Pancreas (tissue), 10 donors: ENCODE measurements around the gene RAI1. TPM values are rescaled to one million over a fixed set of nuclear protein-coding genes. Genes with fewer than 3 reads are reported as not detected.
A peak's percentile ranks its signal among the peaks of the same experiment; 100 is the strongest.

ENCODE experiments used
- ATAC-seq, 4 donors: fragments of 200-7000 bp; cut with Tn5 transposase; one replicate each; pipeline versions ENCODE4 v1.8.0 to v1.9.1; 2020; ENCODE audit warnings: mild to moderate bottlenecking in 4 of 4, moderate library complexity in 4 of 4
- DNase-seq, 6 donors: peaks; one replicate each; pipeline ENCODE4 v3.0.0-alpha.2; 2020
- FAIRE-seq: peaks from 2 replicates; lab custom pipeline; 2012; peaks lifted over from hg19 to GRCh38; lab: Jason Lieb, UNC
- H3K27ac ChIP-seq, 4 donors: fragments of 200-600 bp; sonication (generic); 1 replicate in 3 of 4; 2 replicates in 1 of 4; pipeline versions ENCODE4 v1.5.0 to v1.8.0; 2020
- H3K27me3 ChIP-seq, 4 donors: fragments of 200-600 bp; one replicate each; pipeline ENCODE4 v1.8.0; 2021
- H3K36me3 ChIP-seq, 3 donors: fragments of 200-600 bp; sonication (generic) in 1 of 3; one replicate each; pipeline versions ENCODE4 v1.5.0 to v1.8.0; 2020 to 2021
- H3K4me1 ChIP-seq, 3 donors: fragments of 200-600 bp; one replicate each; pipeline ENCODE4 v1.8.0; 2021
- H3K4me3 ChIP-seq, 4 donors: fragments of 200-600 bp; sonication (generic) in 2 of 4; one replicate each; pipeline versions ENCODE4 v1.5.0 to v1.8.0; 2020 to 2021
- H3K9me3 ChIP-seq, 4 donors: fragments of 200-600 bp; one replicate each; pipeline ENCODE4 v1.8.0; 2021
- WGBS, 2 donors: extraction: QIAGEN DNeasy Blood & Tissue Kit; methylation state at CpG; one replicate each; pipeline ENCODE4 v1.1.7; 2013; 5-methylcytosine and 5-hydroxymethylcytosine counted together
- intact Hi-C, 3 donors: fragments of 100-400 bp; cut with DNase I; formaldehyde crosslinking; loops; one replicate each; pipeline versions ENCODE4 v1.11.1 to v1.14.2; 2022
- polyA plus RNA-seq, 2 donors: library from polyadenylated mRNA; stranded (reverse); fragments of 200-250 nt; gene quantifications; one replicate each; pipeline ENCODE4 v1.2.3, GENCODE V29; 2013
- total RNA-seq, 6 donors: library from RNA; stranded (reverse); fragmentation: NEBNext Ultra II Directional in 4 of 6; extraction: Animal tissue kit (Norgen Biotek cat#: 25700) in 4 of 6; gene quantifications; one replicate each; pipeline versions ENCODE4 v1.2.1 to v1.2.4, GENCODE V29; 2021 to 2023
- TF ChIP-seq, protein P1 (sequence below), 4 donors: fragments of 200-600 bp; sonication (generic) in 3 of 4; IDR thresholded peaks; one replicate each; pipeline versions ENCODE4 v1.5.0 to v1.8.0; 2021; ENCODE audit warnings: antibody characterized with exemption in 4 of 4
- donor health status: healthy with polysubstance abuse.
- donor health status: DM: no; HTN: no; CAD: no; lungs with moderate emphysema.
- donor health status: DM: no; HTN: no; CAD: no.
- donor health status: control.
- donor health status: control.
- donor health status: Bipolar disorder and iron deficiency.
- donor health status: DM: yes; HTN: yes; CAD: no.
- donor health status: DM: no; HTN: no; CAD: no.
- donor health status: DM: no; HTN: no; CAD: no.
- donor health status: DM: yes; HTN: yes; CAD: no.

Gene RAI1
- total and polyA plus RNA-seq, 8 donors = 12.1 to 23.9 (median 16.7) TPM

DNA sequence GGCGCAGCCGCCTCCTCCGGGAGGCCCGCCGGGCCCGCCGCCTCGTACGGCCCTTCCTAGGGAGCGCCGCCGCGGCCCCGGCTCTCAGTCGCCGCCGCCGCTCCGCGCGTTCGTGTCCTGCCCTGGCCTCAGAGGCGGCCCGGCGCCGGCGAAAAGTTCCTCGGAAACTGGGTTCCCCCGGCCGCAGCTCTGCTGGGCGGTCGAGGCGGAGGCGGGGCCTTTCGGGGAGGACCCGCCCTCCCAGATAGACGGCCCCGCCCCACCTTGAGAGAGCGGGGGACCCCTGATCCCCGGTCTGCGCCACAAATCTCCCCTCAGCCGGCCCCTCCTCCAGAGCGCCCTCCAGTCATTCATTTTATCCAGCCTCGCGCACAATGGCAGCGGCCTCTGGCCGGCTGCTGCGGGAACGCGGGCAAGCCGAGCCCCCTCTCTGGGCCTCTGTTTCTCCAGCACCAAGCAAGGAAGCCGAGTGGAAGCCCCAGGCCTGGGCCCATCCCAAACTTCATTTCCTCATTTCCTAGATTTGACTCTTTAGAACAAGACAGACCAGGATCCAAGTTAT, 155.6 kb downstream of the RAI1 start, which contains the start of gene SREBF1:
SREBF1 (minus strand) TSS at position 169 of the 562 bp plus-strand sequence. CDS start 169 bp downstream, outside the sequence.
- TF ChIP-seq, protein P1, sequence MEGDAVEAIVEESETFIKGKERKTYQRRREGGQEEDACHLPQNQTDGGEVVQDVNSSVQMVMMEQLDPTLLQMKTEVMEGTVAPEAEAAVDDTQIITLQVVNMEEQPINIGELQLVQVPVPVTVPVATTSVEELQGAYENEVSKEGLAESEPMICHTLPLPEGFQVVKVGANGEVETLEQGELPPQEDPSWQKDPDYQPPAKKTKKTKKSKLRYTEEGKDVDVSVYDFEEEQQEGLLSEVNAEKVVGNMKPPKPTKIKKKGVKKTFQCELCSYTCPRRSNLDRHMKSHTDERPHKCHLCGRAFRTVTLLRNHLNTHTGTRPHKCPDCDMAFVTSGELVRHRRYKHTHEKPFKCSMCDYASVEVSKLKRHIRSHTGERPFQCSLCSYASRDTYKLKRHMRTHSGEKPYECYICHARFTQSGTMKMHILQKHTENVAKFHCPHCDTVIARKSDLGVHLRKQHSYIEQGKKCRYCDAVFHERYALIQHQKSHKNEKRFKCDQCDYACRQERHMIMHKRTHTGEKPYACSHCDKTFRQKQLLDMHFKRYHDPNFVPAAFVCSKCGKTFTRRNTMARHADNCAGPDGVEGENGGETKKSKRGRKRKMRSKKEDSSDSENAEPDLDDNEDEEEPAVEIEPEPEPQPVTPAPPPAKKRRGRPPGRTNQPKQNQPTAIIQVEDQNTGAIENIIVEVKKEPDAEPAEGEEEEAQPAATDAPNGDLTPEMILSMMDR (IDR thresholded peaks at IDR 0.05) = no peak
- intact Hi-C loops = no loop called here
- Histone ChIP-seq H3K4me1 (peaks cover 36 to 59% (median 50%) of the 10 kb centered on the region in 3 donors), H3K4me3 (peak within 1 kb of the TSS; percentile 45 to 90 (median 72)), H3K27me3 (no peaks in the 10 kb centered on the region), H3K9me3 (no peaks in the 10 kb centered on the region), H3K27ac (peak within 1 kb of the TSS; percentile 98 to 100 (median 99)), H3K36me3 (no peaks in the 10 kb centered on the region)
- DNase-seq = peak in 5 of 6 donors; percentile 52 to 83 (median 67)
- 2% methylated on average over 37 to 52 of the region's 52 CpGs for WGBS, 2 donors
- FAIRE-seq = no peak
- ATAC-seq = peak; percentile 6 to 29 (median 10)

DNA sequence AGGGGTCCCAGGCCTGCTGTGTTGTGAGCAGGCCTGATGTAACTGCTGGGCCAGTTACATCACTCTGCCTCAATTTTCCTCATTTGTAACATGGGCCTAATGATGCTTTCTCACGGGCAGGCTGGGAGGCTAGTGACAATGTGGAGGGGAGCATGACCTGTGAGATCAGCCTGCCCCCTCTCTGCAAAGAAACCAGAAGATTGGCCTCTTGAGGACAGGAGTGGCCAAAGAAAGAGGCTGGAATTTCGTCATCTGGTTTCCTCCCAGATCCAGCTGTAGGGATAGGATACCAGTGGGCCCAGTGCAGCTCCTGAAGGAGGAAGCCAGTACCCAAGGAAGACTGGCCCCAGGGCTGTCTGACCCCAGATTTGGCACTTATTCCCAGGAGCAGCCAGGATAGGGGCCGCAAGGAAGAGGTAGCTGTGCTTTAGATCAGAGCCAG, 156.1 kb downstream of the RAI1 start:
- ATAC-seq (no peak), FAIRE-seq (no peak), DNase-seq (peak in 2 of 6 donors; percentile 39 to 40)
- TF ChIP-seq, protein P1 (IDR thresholded peaks at IDR 0.05) = no peak
- Histone ChIP-seq H3K9me3 (no peaks in the 10 kb centered on the region), H3K27me3 (no peaks in the 10 kb centered on the region), H3K36me3 (no peaks in the 10 kb centered on the region), H3K27ac (peak overlapping the region; percentile 98 to 100 (median 99)), H3K4me1 (peaks cover 41 to 64% (median 56%) of the 10 kb centered on the region in 3 donors), H3K4me3 (peak overlapping the region in 2 of 4 donors; percentile 72 to 90)
- intact Hi-C loops = no loop called here
- 43 to 45% methylated on average over 3 of the region's 3 CpGs for WGBS, 2 donors

DNA sequence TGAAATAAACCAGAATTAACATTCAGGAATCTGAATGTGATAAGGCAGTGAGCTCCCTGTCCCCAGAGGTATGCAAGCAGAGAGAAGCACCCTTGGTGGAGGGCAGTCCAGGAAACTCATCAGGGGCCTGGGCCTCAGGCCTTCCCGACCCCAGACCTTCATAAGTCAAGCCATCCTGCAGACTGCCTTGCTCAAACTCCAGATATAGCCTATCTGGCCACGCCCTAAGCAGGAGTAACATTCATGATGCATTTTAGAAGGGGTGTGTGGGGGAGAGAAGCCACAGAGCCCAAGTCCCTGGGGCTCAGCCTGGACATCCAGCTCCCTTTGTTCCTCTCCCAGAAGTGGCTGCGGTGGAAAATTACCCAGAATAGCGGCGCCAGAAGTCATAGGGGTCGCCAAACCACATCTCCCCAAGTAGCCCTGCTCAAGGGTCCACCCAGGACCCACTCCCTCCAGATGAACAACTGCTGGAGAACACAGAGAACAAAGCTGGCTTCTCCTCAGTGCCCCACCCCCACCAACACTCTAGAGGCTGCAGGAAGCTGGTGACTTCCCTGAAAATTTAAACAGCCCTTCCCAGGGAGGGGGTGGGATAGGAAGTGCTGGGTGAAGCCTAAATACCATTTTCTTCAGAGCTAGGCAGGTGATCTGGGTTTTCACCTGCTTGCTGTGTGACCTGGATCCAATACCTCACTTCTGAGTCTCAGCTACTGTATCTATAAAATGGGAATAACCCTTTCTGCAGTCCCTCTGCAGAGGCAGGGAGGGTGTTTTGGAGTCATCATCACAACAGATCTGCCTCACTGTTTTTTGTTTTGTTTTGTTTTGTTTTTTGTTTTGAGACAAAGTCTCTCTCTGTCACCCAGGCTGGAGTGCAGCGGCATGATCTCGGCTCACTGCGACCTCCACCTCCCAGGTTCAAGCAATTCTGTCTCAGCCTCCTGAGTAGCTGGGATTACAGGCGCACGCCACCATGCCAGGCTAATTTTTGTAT, 157.0 kb downstream of the RAI1 start:
- Histone ChIP-seq H3K9me3 (no peaks in the 10 kb centered on the region), H3K36me3 (no peaks in the 10 kb centered on the region), H3K27ac (peak overlapping the region; percentile 98 to 100 (median 99)), H3K4me1 (peaks cover 41 to 66% (median 60%) of the 10 kb centered on the region in 3 donors), H3K27me3 (no peaks in the 10 kb centered on the region), H3K4me3 (no peak overlapping the region)
- FAIRE-seq (no peak), ATAC-seq (peak in 1 of 4 donors; percentile 8), DNase-seq (peak in 4 of 6 donors; percentile 33 to 67 (median 54))
- TF ChIP-seq, protein P1 (IDR thresholded peaks at IDR 0.05) = no peak
- intact Hi-C loops = no loop called here
- 66 to 80% methylated on average over 10 to 11 of the region's 11 CpGs for whole genome bisulfite sequencing, 2 donors

DNA sequence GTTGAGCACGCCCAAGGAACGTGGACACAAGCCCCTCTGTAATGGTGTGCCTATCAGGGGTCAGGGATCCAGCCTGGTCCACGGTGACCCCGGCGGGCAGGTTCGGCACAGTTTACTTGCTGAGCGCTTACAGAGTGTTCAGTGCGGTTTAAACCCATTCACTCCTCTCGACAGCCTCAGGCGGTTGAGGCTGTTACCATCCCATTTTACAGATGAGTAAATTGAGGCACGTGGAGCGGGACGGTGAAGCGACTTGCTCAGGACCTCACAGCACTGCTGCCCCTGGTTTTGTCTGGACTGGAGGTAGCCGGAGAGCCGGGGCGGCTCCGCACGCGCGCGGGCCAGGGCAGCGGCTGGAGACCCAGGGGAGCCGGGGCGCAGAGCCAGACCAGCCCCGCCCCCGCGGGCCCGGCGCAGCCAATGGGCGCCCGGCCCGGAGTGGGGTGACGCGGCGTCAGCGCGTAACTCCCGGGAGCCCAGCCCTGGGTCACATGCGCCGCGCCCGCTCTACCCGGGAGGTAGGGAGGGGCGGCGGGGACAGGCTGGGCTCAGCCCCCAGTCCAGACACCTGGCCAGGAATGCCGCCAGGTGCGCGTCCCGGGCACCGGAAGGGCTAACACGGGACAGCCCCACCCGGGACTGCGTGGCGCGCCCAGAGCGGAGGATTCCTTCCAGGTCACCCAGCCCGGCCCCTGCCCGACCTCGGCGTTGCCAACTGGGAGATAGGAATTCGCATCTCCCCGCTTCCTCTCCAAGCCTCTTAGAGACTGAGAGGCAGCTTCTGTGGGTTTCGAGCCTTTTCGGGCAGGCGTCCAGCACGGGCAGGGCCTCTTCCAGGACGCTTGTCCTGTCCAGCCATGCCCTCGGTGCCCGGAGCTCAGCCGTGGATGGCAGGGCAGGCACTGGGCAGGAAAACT, 158.8 kb downstream of the RAI1 start:
- peak overlapping the region; percentile 94 to 99 (median 98) for H3K27ac ChIP-seq
- H3K4me1 ChIP-seq = peaks cover 41 to 60% (median 60%) of the 10 kb centered on the region in 3 donors
- H3K36me3 ChIP-seq = no peaks in the 10 kb centered on the region
- no peak for FAIRE-seq
- intact Hi-C loops = no loop called here
- WGBS, 2 donors = 1 to 2% methylated on average over 60 to 71 of the region's 71 CpGs
- H3K4me3 ChIP-seq = peak overlapping the region; percentile 5 to 41 (median 18)
- peak; percentile 94 to 98 (median 96) for DNase-seq
- H3K27me3 ChIP-seq = no peaks in the 10 kb centered on the region
- ATAC-seq = peak; percentile 75 to 79 (median 78)
- TF ChIP-seq, protein P1 (IDR thresholded peaks at IDR 0.05) = no peak
- no peaks in the 10 kb centered on the region for H3K9me3 ChIP-seq
